CMK (cell line): Measurements from ENCODE around the gene PYY.

Experiments
- DNase-seq: peaks from one replicate; pipeline ENCODE4 v3.0.0-alpha.2; 2010; ENCODE audit warnings: low read depth

PYY gene

DNA sequence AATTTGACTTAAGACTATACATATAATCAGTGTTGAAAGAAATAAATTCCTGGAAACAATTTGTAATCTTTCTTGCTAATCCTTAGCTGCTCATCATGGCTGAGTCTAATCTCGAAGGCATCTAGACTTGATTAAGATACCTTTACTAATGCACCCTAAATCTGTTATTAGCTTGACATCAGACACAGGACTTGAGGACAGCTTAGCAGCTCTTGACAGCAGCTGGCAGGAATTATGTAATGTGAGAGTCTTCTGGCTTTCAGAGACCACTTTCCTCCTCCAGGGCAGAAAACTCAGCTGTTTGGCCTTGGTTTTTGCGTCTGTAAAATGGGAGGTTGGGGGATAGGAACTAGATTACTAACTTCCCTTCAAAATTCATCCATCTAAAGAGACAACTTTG is 39.3 kb downstream of the PYY start:
- DNase-seq, result no peak

DNA sequence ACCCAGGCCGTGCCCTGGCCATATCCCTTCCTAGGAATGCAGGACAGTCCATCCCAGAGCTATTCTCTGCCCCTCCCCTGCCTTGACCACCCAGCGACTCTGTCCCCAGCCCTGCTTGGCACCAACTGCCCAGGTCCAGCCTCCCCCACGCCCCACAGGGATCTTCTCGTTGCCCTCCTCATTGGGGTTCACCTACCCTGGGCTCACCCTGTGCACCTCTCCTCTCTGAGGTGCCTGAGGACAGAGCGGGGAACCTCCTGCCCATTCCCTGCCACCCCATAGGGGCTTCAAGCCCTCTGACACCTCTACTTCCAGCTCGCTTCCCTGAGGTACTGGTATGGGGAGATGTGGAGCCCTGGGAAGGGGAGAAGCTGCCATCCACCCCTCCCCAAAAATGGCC is 40.2 kb downstream of the PYY start:
- no peak for DNase-seq

GRCh38 chr17:43912635-43913304 is 41.0 kb downstream of the PYY start:
- no peak for DNase-seq

- no peak for DNase-seq
These were observed 41.8 kb downstream of the PYY start for GRCh38 chr17:43911904-43912303.

- no peak for DNase-seq
These were observed 44.1 kb downstream of the PYY start for GRCh38 chr17:43909537-43910231.

- no peak for DNase-seq
These were observed 45.6 kb downstream of the PYY start for GRCh38 chr17:43907998-43908721.

DNA sequence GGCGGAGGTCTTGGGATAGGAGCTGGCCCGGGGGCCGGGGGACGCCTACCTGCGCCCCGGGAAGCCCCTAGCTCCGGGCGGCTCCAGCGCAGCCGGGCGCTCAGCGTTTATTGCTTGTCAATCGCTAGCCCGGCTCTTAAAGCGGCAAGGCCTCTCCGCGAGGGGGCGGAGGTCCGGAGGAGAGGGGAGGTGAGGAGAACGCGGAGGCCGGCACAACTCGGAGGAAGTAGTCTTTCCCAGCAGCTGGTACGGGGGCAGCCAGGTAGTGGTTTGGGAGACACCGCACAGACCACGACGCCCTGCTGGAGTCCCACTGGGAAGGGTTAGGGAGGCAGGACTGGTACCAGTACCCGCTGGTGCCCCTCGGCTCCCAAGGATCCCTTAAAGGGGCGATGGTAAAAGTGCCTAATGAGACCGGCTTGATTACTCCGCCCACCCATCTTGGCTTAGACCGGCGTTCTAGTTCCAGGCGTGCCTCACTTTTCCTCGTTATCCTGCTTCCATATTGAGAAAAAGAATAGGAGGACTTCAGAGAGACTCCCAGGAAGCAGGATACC is 46.2 kb downstream of the PYY start, which contains the start of gene MPP2:
MPP2 (minus strand) TSS at position 112 of the 557 bp plus-strand sequence. CDS start 3,076 bp downstream, outside the sequence.
- no peak for DNase-seq

GRCh38 chr17:43906951-43907424 is 46.8 kb downstream of the PYY start:
- DNase-seq, result no peak

- DNase-seq, result no peak
These were observed 47.5 kb downstream of the PYY start for GRCh38 chr17:43905985-43906852.

DNA sequence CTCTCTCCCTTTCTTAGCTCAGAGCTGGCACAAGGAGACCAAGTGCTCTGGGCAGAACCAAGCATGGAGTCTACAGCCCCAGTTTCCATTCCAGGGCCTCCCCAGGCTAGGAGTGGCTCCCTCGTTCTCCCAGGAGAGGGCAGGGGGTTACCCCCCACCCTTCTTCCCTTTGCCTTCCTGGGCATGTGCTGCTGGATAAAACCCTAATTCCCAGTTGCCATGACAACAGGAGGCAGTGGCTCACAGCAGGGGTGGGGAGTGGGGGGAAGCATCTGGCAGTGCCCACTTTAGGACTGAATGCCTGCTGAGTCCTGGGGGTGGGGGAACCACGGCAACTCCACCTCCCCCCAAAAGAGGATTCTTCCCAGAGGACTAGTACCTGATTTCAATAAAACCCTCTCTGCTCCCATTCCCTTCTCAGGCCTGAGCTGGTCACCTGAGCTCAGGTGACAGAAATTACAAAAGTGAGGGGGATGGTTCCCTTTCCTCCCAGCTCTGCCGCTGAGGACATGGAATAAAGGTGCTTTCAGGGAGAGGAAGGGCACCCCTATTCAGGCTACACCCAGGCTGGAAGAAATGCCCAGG is 48.2 kb downstream of the PYY start:
- no peak for DNase-seq
